PC-9 (cell line): ENCODE data around the gene CDX2.

ENCODE experiments used
- CTCF ChIP-seq: fragments of 200-600 bp; sonication (generic); conservative IDR thresholded peaks from 2 replicates; pipeline ENCODE4 v1.6.1; 2017; ENCODE audit warnings: mixed run types, antibody characterized with exemption, mild to moderate bottlenecking, moderate library complexity
- EZH2 ChIP-seq: fragments of 200-600 bp; sonication (generic); IDR thresholded peaks from 2 replicates; pipeline ENCODE4 v1.8.0; 2017; ENCODE audit warnings: antibody characterized with exemption, low read depth

GRCh38 chr13:27973291-27973690, 4.2 kb upstream of the CDX2 start:
- TF ChIP-seq EZH2, result no peak
- no peak for TF ChIP-seq CTCF
